GM18868 (cell line): ENCODE measurements around the gene AHNAK.

Source experiments
- ATAC-seq: cut with Tn5 transposase; IDR thresholded peaks from one replicate; pipeline ENCODE4 v1.9.1; 2021; ENCODE audit warnings: mild to moderate bottlenecking, moderate library complexity; ENCODE audit not compliant: unreplicated experiment

The AHNAK gene

GRCh38 chr11:62409831-62410230 is 136.8 kb downstream of the AHNAK start:
- no peak for ATAC-seq

GRCh38 chr11:62406034-62406433 is 140.6 kb downstream of the AHNAK start:
- ATAC-seq = no peak

GRCh38 chr11:62404901-62405300 is 141.7 kb downstream of the AHNAK start:
- ATAC-seq = no peak

- ATAC-seq = no peak
Observed at GRCh38 chr11:62404435-62404834, 142.2 kb downstream of the AHNAK start.

GRCh38 chr11:62402960-62403730 is 143.5 kb downstream of the AHNAK start:
- no peak for ATAC-seq

- no peak for ATAC-seq
Observed at GRCh38 chr11:62402226-62402959, 144.2 kb downstream of the AHNAK start.

DNA sequence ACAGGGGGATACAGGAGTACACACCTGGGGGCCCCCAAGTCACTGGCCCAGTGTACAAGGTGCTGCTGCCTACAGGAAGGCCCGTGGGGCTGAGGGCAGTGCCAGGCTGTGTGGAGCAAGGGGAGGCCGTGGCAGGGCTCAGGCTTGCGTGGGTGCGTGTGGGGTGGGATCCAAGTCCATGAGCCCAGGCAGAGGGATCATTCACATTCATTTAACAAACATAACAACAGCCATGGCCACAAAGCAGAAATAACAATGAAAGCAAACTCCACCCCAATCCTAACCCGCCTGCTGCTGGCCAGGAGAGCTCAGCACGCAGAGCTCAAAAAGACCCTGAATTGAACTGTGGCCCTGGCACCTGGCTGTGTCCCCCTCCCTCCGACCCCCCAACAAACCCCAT is 144.8 kb downstream of the AHNAK start:
- no peak for ATAC-seq

GRCh38 chr11:62401356-62401755 is 145.2 kb downstream of the AHNAK start:
- ATAC-seq = no peak

DNA sequence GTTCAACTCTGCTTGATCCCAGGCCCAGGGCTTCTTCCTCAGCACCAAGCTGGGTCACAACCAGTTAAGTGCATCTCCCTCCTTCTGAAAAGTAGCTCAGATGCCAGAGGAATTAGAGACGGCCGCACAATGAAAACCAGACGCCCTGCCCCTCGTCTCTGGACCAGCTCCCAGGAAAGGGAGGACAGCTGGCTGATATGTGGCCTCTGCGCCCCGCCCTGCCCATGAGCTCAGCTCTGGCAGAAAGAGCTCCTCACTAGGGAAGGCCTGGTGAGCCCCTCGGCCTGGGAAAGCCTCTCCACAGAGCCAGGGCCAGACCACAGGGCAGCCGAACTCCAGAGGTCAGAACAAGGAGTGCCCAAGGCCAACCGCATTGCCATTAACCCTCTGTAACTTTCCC is 145.8 kb downstream of the AHNAK start:
- ATAC-seq = no peak

DNA sequence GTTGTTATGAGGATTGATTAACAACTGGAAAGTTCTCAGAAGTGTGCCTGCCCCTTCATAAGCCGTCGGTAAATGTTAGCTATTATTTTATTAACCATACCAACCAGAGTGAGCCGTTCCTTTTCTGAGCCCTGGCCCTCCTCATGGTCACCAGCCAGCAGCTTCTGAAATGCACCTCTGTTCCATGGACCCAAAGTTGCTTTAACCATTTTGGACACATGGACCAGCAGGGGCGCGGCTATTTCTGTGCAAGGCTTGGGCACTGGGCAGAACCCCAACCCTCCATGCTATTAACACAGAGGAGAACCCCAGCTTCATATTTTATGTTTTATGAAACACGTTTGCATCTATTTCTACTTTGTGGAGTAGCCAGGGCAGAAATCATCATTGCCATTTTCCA is 146.3 kb downstream of the AHNAK start:
- no peak for ATAC-seq

- no peak for ATAC-seq
Observed at GRCh38 chr11:62399878-62400266, 146.7 kb downstream of the AHNAK start.

GRCh38 chr11:62399172-62399877 is 147.3 kb downstream of the AHNAK start:
- ATAC-seq = no peak

GRCh38 chr11:62398011-62398994 is 148.3 kb downstream of the AHNAK start:
- no peak for ATAC-seq

DNA sequence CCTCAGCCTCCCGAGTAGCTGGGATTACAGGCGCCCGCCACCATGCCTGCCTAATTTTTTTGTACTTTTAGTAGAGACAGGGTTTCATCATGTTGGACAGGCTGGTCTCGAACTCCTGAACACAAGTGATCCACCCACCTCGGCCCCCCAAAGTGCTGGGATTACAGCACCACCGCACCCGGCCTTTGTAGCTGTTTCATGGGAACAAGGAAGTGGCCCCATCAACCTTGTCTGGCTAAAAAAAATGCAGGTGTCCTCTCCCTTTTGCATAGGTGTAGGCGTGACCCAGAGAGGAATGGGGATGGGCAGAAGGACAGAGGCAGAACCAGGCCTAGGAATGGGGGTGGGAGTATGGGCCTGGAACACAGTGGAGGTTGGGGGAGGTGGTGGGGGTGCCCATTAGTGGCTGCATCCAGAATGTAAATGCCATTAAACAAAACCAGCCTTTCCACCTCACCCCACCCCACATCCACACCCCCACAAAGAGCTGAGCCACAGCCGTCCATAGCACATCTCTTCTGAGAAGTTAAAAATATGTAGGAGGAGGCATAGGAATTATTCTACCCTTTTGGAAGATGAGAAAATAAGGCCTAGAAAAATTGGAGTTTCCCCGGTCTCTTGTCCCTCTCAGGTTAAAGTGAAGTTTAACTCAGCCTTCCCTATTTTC is 150.6 kb downstream of the AHNAK start:
- no peak for ATAC-seq

DNA sequence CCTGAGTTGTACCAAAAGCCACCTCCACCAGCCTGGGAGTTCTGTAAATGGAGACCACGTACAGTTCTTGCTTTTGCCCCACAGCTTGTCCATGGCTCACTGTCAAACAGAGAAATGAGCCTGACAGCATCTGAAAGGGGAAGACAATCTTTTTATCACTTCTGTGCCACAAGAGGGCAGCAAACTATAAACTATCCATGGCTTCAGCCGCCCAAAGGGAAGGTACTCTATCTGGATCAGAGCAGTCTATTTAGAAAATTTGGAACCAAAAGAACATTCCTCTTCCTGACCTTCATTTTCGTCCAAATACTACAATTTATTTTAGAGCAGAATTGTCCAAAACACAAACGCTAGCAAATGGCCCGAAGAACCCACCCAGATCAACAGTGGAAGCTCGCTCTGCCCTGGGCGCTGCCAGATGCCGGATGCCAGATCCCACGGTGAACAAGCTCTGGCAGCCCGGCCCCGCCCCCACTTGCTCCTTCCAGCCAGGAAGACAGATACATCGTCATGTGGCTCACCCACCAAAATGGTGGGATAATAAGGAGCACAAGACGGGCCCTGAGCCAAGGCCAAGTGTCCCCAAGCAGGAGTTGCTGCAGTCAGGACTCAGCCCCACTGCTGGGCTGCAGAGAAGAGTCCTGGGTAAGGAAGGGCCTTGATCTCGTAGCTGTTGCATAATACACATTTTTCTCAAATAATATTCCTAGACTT is 151.6 kb downstream of the AHNAK start:
- no peak for ATAC-seq

- ATAC-seq = no peak
Observed at GRCh38 chr11:62393735-62394134, 152.9 kb downstream of the AHNAK start.

- no peak for ATAC-seq
Observed at GRCh38 chr11:62393061-62393611, 153.5 kb downstream of the AHNAK start.

- no peak for ATAC-seq
Observed at GRCh38 chr11:62392506-62392905, 154.1 kb downstream of the AHNAK start.
